A172 (cell line): ENCODE results near the gene ATP2B1. TPM values are rescaled to one million over a fixed set of nuclear protein-coding genes. Genes with fewer than 3 reads are reported as not detected.

Source experiments
- DNase-seq: peaks from one replicate; pipeline ENCODE4 v3.0.0-alpha.2; 2015; ENCODE audit warnings: low spot score
- total RNA-seq: library from RNA; depleted of rRNA; stranded (reverse); fragments of >200 nt; shearing (Covaris generic); gene quantifications from 2 replicates; pipeline ENCODE4 v1.2.3, GENCODE V29; 2014

Gene ATP2B1
- total RNA-seq, 1 experiment from 2014 or later = 54.7 TPM

DNA sequence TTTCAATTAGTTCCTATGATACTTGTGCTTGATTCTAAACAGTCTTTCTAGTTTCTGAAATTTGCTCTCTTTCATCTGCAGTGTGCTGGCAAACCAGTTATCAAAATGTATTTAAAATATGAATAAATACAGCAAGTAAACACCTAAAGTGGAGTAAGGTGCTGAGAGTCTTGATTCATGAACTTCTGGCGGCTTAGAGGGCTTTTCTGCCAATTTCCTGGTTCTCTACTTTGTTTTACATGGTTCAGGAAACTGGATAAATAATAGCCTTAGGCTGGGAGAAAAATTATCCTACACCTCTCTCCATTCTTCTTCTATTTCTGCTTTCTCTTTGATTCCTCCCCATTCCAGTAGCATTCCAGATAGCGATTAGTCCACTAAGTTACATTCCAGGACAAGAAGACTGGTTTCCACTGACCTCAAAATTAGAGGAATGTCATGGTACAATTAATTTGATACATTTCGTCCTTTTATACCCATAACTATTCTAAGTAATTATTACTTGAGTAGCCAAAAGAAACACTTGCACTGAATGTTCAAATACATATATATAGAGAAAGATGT, 14.9 kb downstream of the ATP2B1 start:
- DNase-seq = no peak

DNA sequence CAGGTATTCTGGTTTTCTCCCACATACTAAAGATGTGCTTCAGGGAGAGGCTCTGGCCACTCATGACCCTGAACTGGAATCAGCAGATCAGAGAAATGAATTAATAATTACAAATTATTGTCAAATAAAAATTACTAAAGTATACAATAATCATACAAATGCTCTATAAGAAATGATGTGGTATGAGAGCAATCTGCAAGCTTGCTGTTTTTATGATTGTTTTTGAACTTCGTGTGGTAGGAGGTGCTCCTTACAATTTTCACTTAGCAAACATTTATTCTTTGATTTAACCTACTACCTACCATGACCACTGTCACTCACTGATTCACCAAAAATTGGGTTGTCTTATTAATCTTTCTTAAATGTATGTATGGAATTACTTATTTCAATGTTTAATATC, 16.2 kb downstream of the ATP2B1 start:
- no peak for DNase-seq

DNA sequence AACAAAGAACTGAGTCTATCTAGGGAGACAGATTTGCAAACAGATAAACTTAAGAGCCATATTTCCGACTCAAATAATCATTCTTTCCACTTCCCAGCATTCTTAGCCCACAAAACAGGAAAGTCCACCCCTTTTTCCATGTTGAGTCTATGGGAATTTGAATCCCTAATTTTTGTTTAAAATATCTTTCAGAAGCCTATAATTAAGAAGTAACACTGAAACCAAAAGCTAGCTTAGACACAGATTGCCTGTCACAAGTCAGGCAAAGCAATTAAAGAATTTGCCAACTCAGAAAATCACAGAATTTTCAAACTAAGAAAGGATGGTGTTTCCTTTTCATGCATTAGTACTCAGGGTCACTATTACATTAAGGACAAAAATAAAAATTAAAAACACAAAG, 17.0 kb downstream of the ATP2B1 start:
- DNase-seq = no peak

DNA sequence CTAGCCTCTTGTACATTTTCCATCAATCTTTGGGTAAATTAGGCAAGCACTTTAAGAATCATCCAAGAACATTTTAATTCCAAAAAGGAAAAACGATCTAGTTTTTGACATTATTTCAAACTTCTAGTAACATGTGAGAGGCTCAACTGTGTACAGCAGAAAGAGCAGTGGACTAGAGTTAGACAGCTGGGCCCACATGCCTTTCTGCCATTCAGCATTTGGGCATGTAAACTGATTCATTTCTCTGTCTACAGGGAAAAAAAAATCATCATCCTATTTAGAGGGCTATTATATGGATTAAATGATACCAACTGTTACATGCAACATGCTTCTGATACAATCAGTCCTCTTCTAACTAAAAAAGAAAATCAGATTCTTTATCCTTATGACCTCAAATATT, 17.7 kb downstream of the ATP2B1 start:
- DNase-seq = no peak

DNA sequence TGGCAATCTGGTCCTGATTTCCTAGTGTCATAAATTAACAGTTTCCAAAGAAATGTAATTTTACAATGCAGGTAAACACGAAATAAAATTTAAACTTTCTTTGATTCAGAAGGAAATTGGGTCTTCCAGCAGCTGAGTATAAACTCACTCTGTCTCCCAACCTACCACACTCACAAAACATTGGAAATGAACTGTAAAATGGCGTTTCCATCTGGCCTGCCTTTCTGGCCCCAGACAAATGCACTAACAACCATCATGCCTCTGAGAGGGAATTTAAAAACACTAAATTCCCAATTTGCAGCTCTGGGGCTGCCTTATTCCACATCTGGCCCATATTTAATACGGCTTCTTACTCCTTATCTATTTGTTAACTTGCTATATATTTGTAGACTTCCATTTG, 19.3 kb downstream of the ATP2B1 start:
- DNase-seq = no peak

DNA sequence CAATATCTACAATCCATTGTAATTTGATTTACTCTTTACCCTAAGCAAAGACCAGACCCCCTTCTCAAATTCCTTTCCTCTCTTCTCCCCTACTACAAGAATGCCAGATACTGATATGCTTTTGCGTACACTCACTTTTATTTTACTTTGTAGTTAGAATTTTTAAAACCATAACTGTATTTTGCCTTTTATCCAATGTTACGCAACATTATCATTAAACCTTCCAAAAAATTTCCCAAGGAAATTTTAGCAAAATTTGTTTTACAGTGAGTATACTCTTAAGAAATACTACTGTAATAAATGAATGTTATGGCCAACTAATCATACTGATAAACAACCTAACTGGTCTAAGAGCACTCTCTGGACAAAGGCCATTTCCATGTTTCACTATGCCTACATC, 22.3 kb downstream of the ATP2B1 start:
- DNase-seq = no peak

DNA sequence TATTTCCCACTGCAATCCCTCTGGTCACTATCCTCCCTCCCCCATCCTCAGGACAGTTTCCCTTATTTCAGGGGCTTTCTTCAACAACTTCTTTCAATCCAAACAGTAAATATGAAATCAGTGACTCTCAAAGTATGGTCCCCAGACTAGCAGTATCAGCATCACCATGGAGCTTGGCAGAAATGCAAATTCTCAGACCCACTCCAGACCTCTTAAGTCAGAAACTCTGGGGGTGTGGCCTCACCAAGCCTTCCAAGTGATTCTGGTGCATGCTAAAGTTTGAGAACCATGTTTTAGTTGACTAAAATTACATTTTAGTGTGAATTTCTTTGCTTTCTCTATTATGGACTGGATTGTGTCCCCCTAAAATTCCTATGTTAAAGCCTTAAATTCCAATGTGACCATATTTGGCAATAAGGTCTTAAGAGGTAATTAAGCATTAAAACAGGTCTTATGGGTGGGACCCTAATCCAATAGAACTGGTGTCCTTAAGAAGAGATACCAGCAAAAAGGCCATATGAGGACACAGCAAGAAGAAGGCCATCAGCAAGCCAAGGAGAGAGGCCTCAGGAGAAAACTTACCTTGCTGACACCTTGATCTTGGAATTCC, 23.2 kb downstream of the ATP2B1 start:
- no peak for DNase-seq

DNA sequence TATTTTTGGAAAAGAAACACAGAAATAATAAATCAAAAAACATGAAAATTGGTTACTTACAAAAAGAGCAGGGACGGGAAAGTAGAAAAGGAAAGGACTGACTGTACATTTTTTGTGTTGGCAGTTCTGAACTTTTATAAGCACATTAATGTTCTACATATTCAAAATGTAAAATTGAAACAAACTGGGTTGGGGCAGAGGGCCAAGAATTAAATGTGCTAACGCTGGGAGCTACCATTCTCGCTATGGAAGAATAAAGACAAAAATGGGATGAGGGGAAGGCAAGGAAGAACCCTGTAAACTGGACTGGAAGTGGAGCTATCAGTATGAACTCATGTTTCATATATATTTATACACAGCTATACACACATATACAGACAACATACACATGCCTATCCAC, 24.5 kb downstream of the ATP2B1 start:
- no peak for DNase-seq

DNA sequence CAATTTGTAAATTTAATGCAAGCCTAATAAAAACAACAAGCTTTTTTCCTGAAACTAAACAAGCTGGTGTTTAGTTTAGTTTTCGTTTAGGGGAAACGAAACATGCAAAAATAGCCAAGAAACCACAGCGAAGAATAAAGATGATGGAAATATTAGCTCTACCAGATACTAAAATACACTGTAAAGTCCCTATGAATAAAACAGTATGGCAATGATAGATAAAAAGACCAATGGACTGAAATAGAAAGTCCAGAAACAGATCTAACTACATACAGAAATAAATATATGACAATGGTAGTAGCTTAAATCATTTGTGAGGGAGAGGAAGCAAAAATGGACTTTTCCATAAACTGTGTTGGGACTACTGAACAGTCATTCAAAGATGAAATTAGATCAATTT, 26.4 kb downstream of the ATP2B1 start:
- DNase-seq = no peak

DNA sequence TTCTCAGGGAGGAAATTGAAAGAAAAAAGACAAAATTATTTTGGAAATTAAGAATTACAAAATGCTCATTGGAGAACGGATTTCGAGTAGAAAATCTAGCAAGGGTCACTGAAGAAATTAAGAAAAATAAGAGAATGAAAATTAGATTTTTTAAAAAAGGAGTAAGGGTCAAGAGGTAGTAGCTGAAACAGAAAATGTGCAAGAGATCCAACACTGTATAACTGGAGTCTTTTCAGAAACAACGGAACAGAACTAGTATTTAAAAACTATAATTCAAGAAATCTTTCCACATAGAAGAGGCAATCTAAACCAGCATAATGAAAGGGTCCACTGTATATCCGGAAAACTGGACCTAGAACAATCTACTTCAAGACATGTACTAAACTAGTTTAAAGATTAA, 28.2 kb downstream of the ATP2B1 start:
- DNase-seq = no peak

DNA sequence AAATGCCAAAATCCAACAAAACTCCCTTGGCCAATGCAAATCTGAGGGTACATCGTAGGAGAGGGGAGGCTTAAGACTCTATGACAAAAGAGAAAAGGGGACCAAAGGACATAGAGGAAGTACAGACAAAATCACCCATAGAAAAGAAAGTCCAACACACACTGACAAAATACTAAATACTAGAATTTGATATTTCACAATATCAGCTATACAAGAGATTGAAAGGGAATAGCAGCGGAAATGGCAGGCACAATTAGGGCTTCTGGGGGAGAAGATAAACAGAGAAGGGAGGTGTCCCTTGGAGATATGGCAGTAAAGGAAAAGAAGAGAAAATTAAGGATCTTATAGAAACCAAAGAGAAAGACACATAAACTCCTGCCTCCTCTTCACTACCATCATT, 29.0 kb downstream of the ATP2B1 start:
- no peak for DNase-seq

DNA sequence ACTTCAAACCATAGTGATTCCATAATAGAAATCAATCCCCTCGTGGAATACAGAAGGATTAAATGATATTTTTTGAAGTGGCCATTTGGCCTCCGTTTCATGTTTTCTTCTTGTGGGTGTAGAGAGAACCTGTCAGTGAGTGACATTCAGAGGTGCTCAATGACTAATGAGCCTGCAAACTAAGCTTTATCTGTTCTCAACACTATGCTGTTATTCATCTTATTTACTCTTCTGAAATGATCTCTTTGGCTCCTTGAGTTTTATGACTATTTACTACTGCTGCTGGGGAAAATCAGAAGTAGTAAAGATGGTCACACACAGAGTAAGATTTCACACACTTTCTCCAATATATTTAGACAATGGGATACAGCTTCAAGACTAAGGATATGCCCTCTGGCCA, 30.4 kb downstream of the ATP2B1 start:
- DNase-seq = no peak

DNA sequence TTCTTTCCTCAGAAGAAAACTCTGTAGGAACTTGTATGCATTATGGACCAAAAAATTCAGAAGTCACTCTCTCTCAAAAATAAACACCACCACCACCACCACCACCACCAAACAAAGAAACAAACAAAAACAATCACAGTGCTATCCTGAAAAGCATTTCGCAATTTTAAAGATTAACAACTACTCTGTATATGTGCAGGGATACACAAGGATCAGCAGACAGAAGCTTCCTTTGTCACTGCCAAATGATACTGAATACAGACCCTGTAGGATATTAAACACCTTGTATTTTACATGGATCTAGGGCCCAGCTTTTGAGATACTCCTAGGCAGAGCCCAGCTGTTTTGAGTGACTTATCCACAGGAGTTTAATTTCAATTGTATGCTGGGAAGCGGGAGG, 31.7 kb downstream of the ATP2B1 start:
- DNase-seq = no peak

DNA sequence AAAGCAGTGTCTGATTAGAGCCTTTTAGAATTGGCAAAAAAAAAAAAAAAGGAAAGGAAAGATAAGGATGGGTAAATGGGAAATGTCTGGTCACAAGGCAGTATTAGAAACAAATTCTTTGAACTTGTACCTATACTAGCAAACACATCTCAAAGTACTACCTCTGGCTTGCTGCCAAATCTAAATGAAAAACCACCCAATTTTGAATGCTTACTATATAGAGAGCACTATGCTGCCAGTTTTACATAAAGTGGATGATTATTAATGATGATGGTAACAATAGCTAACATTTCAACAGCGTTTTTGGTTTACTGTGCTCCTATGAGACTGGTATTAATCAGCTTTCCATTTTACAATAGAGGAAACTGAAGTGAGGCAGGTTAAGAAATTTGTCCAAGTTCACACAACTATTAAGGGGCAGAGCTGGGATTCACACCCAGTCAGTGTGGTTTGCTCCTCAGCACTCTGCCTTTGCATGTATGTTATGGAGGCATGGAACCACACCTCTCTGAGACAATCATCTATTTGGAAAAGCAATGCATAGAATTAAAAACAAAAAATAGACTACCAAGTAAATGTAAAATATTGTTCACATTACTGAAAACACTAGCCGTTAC, 34.2 kb downstream of the ATP2B1 start:
- no peak for DNase-seq

DNA sequence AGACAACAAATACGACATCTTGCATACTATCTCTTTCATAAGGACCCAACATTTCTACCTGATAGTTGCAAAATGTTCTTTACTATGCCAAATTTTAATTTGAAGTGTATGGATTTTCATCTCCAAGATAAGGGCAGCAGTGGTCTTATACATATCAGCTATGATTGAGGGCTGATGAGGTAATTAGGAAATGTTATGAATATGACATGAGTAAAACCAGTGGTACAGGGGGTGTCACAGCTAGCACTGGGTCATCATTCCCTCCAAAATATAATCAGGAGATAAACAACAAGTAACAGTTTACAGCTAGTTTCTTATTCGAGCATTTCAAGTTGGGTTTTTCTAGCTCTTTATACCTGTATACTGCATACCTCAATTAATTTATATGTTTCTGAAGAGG, 35.0 kb downstream of the ATP2B1 start:
- no peak for DNase-seq

DNA sequence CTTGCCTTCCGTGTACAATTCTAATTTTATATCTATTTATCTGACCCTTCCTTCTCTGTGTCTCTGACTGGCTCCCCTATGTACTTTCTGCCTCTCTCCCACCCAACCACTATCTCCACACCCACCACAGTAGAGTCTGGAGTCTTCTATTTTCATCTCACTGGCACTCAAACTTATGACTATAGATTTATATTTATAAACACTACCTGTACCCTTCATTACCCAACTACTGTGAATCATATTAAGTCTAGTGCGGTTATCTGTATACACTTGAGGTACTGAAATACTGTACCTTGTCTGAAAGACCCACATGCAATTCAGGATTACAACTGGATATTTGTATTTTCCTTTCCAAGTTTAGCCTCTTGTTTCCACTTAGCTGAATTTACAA, 36.1 kb downstream of the ATP2B1 start:
- DNase-seq = no peak

DNA sequence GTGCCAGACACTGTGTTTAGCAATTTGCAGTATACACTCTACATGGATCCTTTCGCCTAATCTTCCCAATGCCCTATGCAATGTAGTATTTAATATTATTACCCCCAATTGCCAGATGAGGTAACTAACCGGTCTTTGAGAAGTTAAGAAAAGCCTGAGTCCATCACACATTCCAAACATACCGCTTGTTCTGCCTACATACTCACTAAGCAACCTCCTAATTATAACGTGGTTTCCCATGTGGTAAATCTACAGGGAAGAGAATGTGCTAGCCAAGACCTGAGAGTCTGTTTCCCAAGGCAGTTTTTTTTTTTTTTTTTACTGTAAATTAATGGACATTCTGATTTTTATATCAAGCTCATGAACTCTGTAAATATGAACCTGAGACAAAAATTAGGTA, 37.2 kb downstream of the ATP2B1 start:
- peak; percentile 47 for DNase-seq

DNA sequence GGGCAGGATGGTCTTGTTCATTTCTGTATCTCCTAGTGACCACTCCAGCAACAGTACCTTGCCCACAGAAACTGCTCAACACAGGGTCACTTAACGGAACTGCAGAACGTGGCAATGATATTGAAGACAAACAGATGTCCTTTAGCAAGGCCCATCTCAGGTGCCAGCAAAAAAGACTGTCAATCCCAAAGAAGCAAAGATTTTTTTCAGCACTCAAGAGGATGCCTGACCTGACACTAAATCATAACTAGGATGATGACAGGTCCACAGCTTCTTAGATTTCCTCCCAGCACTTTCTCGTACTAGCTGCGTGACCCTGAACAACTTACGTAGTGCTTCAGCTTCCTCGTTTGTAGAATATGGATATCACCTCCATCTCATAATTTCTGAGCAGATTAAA, 39.4 kb downstream of the ATP2B1 start:
- DNase-seq = no peak

DNA sequence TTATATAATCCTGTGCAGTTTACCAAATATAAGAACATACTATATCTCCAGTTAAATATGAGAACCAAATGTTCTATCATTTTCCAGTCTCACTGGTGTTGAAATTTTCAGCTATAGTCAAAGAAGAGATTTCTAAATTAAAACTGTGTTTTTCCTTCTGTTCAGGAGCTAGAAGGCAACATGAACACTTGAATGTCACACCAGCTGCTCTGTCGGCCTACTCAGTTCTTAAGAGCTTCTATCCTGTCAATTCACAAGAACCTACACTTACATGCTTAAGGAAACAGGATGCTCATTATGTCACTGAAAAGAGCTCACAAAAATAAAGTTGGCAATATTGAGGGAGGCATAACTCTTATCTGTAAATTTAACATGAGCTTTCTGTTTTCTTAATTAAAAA, 43.1 kb downstream of the ATP2B1 start:
- DNase-seq = no peak

DNA sequence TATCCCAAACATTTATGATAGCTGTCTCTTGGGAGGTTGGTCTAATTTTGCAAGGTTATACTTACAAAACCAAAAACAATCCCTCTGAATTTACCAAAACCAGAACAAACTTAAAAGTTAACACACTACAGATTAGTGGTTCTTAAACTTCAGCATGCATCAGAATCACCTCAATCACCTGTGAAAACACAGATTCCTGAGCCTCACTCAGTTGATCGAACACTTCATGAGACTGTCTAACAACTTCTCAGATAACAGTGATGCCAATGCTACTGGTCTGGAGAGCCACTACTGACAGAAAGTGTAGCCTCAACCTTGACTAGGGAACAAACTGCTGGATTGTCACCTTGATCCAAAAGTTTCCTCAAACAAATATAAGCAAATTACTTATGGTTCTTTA, 44.2 kb downstream of the ATP2B1 start:
- DNase-seq = no peak

DNA sequence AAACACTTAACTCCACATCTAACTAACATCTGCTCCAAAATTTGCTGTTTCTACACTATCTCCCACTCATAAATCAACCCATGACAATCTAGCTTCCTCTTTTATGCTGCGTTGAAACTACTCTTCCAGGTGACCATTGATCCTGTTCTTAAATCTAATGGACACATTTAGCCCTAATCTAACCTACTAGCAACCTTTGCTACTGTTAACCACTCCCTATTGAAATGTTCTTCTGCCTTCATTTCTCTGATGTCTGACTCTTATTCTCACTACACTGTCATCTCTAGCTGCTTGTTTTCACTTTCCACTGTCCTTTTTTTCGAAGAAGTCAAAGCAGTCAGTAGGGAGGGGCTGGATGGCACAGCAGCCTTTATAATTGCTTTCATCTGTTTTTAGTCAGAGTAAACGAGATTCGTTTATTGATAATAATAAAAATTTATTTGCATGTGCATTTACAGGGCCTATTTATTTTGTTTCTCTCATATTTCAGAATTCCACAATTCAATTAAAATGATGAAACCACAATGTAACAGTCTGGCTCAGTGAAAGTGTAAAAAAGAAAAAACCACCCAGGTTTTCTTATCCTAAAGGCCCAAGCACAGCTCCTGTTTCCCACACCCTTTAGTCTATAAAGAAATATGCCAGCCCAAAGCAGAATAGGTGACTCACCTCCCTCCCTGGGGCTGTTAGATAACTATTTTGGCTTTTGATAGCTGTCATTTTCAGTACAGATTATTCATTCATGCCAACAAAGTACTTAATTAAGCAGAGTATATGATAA, 44.9 kb downstream of the ATP2B1 start:
- peak; percentile 13 for DNase-seq

DNA sequence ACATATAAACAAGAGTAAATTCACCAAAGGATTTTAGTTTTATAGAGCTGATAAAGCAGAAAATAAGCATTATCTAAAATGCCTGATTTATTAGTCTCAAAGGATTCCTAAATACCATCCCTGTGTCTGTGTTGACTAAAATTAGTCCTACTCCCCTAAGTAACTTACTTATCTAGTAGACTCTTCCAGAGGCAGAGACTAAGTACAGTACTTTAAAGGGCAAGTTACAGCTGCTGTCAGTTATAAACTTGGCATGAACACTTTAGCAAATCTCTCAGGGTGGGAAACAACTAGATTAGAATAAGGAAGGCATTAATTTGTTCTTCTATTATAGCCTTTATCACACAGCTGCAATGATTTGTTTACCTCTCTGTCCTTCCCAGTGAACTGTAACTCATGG, 46.0 kb downstream of the ATP2B1 start:
- DNase-seq = no peak

DNA sequence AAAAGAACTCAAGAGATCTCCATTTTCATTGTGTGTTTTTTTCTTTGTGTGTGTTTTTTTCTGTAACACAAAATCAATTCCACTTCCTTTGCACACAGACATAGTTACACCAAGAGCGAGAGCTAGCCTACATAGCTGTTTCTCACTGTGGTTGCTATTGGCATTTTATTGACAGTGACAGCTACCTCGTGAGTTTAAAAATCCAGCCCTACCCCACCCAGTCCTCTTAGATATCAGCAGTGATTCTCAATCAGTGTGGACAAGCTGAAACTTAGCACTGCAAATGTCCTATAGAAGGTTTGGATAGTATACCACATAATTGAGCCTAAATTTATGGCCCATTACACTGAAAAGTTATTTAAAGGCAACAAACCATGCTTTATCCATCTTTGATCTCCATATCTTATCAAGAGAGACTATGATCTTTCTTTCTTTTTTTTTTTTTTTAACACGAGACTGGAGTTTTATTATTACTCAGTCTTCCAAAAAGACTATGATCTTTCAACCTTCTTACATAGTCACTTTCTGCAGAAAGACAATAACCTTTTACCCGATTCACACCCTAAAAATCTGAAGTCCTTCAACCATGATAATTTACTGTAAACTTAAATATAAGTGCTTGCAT, 46.8 kb downstream of the ATP2B1 start:
- no peak for DNase-seq
